Thoracic aorta (tissue), 2 donors: Measurements from ENCODE around the gene ZNF474. TPM values are rescaled to one million over a fixed set of nuclear protein-coding genes. Genes with fewer than 3 reads are reported as not detected.

Experiments
- ATAC-seq: fragments of 150-250 bp; one replicate; pipeline ENCODE4 v1.8.0; 2017; ENCODE audit warnings: low read depth; ENCODE audit not compliant: insufficient number of reproducible peaks, low FRiP score
- DNase-seq: peaks from one replicate; pipeline ENCODE4 v3.0.0-alpha.2; 2020; ENCODE audit warnings: low spot score
- H3K27ac ChIP-seq, 2 donors: fragments of 200-600 bp; sonication (generic); 1 replicate in 1 of 2; 2 replicates in 1 of 2; pipeline ENCODE4 v1.5.1; 2016; ENCODE audit warnings: mild to moderate bottlenecking in 2 of 2, moderate library complexity in 2 of 2
- H3K27me3 ChIP-seq: fragments of 200-600 bp; sonication (generic); replicated peaks from 2 replicates; pipeline ENCODE4 v1.6.0; 2016; ENCODE audit warnings: mild to moderate bottlenecking; ENCODE audit not compliant: insufficient read depth
- H3K36me3 ChIP-seq: fragments of 200-600 bp; sonication (generic); one replicate; pipeline ENCODE4 v1.5.1; 2016
- H3K4me1 ChIP-seq, 2 donors: fragments of 200-600 bp; sonication (generic); 1 replicate in 1 of 2; 2 replicates in 1 of 2; pipeline versions ENCODE4 v1.5.1 to v1.6.0; 2016; ENCODE audit warnings: low read depth in 2 of 2, mild to moderate bottlenecking in 1 of 2; ENCODE audit not compliant: control insufficient read depth in 1 of 2
- H3K4me3 ChIP-seq: fragments of 200-600 bp; sonication (generic); 2 replicates; pipeline ENCODE4 v1.5.1; 2016; ENCODE audit warnings: mild to moderate bottlenecking
- H3K9me3 ChIP-seq: fragments of 200-600 bp; sonication (generic); 2 replicates; pipeline ENCODE4 v1.5.1; 2016
- CTCF ChIP-seq: fragments of 200-600 bp; sonication (generic); IDR thresholded peaks from one replicate; pipeline ENCODE4 v1.5.1; 2019; ENCODE audit warnings: antibody characterized with exemption
- total RNA-seq, 2 donors: library from RNA; depleted of rRNA; stranded (reverse); fragments of >200 nt; gene quantifications; one replicate each; pipeline versions ENCODE4 v1.1.0 to v1.2.3, GENCODE V29; 2016

The ZNF474 gene
- total RNA-seq, 2 donors from 2014 or later, result 0.27 to 0.92 TPM

GRCh38 chr5:122164831-122165558 is 35.6 kb downstream of the ZNF474 start:
- H3K4me3 ChIP-seq, result no peak overlapping the region
- no peaks in the 10 kb centered on the region for H3K36me3 ChIP-seq
- no peaks in the 10 kb centered on the region for H3K9me3 ChIP-seq
- TF ChIP-seq CTCF, result no peak
- DNase-seq, result no peak
- peaks cover 16 to 35% of the 10 kb centered on the region in 2 donors for H3K4me1 ChIP-seq
- H3K27ac ChIP-seq, result peak overlapping the region in 1 of 2 donors; percentile 76
- ATAC-seq, result no peak
- no peaks in the 10 kb centered on the region for H3K27me3 ChIP-seq

- H3K27ac ChIP-seq, result no peak overlapping the region
- no peak overlapping the region for H3K4me3 ChIP-seq
- no peaks in the 10 kb centered on the region for H3K36me3 ChIP-seq
- ATAC-seq (no peak), DNase-seq (no peak)
- peaks cover 16 to 35% of the 10 kb centered on the region in 2 donors for H3K4me1 ChIP-seq
- H3K27me3 ChIP-seq, result no peaks in the 10 kb centered on the region
- TF ChIP-seq CTCF, result no peak
- H3K9me3 ChIP-seq, result no peaks in the 10 kb centered on the region
These were observed 36.3 kb downstream of the ZNF474 start for GRCh38 chr5:122165559-122166078.

- no peak overlapping the region for H3K4me3 ChIP-seq
- H3K27me3 ChIP-seq, result no peaks in the 10 kb centered on the region
- no peak for DNase-seq
- no peaks in the 10 kb centered on the region for H3K36me3 ChIP-seq
- ATAC-seq, result no peak
- peaks cover 0 to 26% of the 10 kb centered on the region in 2 donors for H3K4me1 ChIP-seq
- H3K27ac ChIP-seq, result no peak overlapping the region
- TF ChIP-seq CTCF, result no peak
- no peaks in the 10 kb centered on the region for H3K9me3 ChIP-seq
These were observed 40.2 kb downstream of the ZNF474 start for GRCh38 chr5:122169350-122170103.

- TF ChIP-seq CTCF, result no peak
- Histone ChIP-seq H3K27me3 (no peaks in the 10 kb centered on the region), H3K4me3 (no peak overlapping the region), H3K4me1 (peaks cover 0 to 17% of the 10 kb centered on the region in 2 donors), H3K9me3 (no peaks in the 10 kb centered on the region), H3K27ac (no peak overlapping the region), H3K36me3 (no peaks in the 10 kb centered on the region)
- no peak for DNase-seq
- ATAC-seq, result no peak
These were observed 41.3 kb downstream of the ZNF474 start for GRCh38 chr5:122170620-122171019.

GRCh38 chr5:122172207-122172606 is 42.9 kb downstream of the ZNF474 start:
- TF ChIP-seq CTCF, result no peak

More at GRCh38 chr5:122172207-122172606, 42.9 kb downstream of the ZNF474 start:
- Histone ChIP-seq H3K27ac (no peak overlapping the region), H3K4me1 (peaks cover 0 to 12% of the 10 kb centered on the region in 2 donors), H3K36me3 (no peaks in the 10 kb centered on the region), H3K9me3 (no peaks in the 10 kb centered on the region), H3K27me3 (no peaks in the 10 kb centered on the region), H3K4me3 (no peak overlapping the region)
- DNase-seq, result no peak
- ATAC-seq, result no peak
